GM21423 (cell line): ENCODE results near the gene C19orf47.
"Not testable (repeated sequence)": the region's sequence is repeated elsewhere in the genome, so short reads cannot be mapped to it uniquely, and the experiment has no call there.

ENCODE experiments used
- ATAC-seq: cut with Tn5 transposase; IDR thresholded peaks from one replicate; pipeline ENCODE4 v1.9.1; 2021; ENCODE audit warnings: mild to moderate bottlenecking, moderate library complexity; ENCODE audit not compliant: unreplicated experiment

Gene C19orf47

GRCh38 chr19:40377876-40378385 is 29.7 kb upstream of the C19orf47 start:
- ATAC-seq = no peak

GRCh38 chr19:40376286-40376862 is 28.2 kb upstream of the C19orf47 start:
- no peak for ATAC-seq

- no peak for ATAC-seq
These were observed 25.9 kb upstream of the C19orf47 start for GRCh38 chr19:40374084-40374483.

- ATAC-seq = no peak
These were observed 23.6 kb upstream of the C19orf47 start for GRCh38 chr19:40371802-40372122.

- ATAC-seq = no peak
These were observed 23.0 kb upstream of the C19orf47 start for GRCh38 chr19:40370997-40371801.

GRCh38 chr19:40370253-40370652 is 22.1 kb upstream of the C19orf47 start:
- ATAC-seq = not testable (repeated sequence)

- no peak for ATAC-seq
These were observed 21.6 kb upstream of the C19orf47 start for GRCh38 chr19:40369797-40370196.

- ATAC-seq = no peak
These were observed 19.6 kb upstream of the C19orf47 start for GRCh38 chr19:40367577-40368434.

- ATAC-seq = no peak
These were observed 18.7 kb upstream of the C19orf47 start for GRCh38 chr19:40366697-40367561.

- ATAC-seq = no peak
These were observed 17.6 kb upstream of the C19orf47 start for GRCh38 chr19:40365613-40366401.

GRCh38 chr19:40365010-40365409 is 16.8 kb upstream of the C19orf47 start:
- no peak for ATAC-seq

GRCh38 chr19:40363069-40363468 is 14.9 kb upstream of the C19orf47 start:
- no peak for ATAC-seq

- ATAC-seq = no peak
These were observed 14.0 kb upstream of the C19orf47 start for GRCh38 chr19:40362160-40362559.

- no peak for ATAC-seq
These were observed 12.6 kb upstream of the C19orf47 start for GRCh38 chr19:40360708-40361241.

- no peak for ATAC-seq
These were observed 12.0 kb upstream of the C19orf47 start for GRCh38 chr19:40360020-40360707.

GRCh38 chr19:40358773-40359172 is 10.6 kb upstream of the C19orf47 start:
- ATAC-seq = peak; percentile 49

GRCh38 chr19:40357640-40358039 is 9.4 kb upstream of the C19orf47 start:
- no peak for ATAC-seq

- no peak for ATAC-seq
These were observed 8.7 kb upstream of the C19orf47 start for GRCh38 chr19:40356681-40357595.
